ENCODE measurements around the gene TMEM205.
"Not testable (repeated sequence)": the region's sequence is repeated elsewhere in the genome, so short reads cannot be mapped to it uniquely, and the experiment has no call there.

- not testable (repeated sequence) for TF ChIP-seq HCFC1 (IDR thresholded peaks at IDR 0.05; ENCODE audit: low read depth, low read length); ERF (CRISPR knock-in tag; IDR thresholded peaks at IDR 0.05); POLR2AphosphoS5 (IDR thresholded peaks at IDR 0.05; ENCODE audit: low read depth, low read length); ARHGAP35 (CRISPR knock-in tag; IDR thresholded peaks at IDR 0.05; ENCODE audit: borderline replicate concordance); PAWR (CRISPR knock-in tag; IDR thresholded peaks at IDR 0.05; ENCODE audit: borderline replicate concordance); ASH2L (IDR thresholded peaks at IDR 0.05; ENCODE audit: insufficient read length, low read depth, low read length)
These were observed 25.6 kb downstream of the TMEM205 start for GRCh38 chr19:11320278-11320995.
